DMS79 treated with DMSO at 0.1 percent for 48 hours (cell line): ENCODE measurements around the gene MIB2.
A peak's percentile ranks its signal among the peaks of the same experiment; 100 is the strongest.

ENCODE experiments used
- DNase-seq: peaks from one replicate; lab custom pipeline; 2025; lab: John Stamatoyannopoulos, UW

The MIB2 gene

DNA sequence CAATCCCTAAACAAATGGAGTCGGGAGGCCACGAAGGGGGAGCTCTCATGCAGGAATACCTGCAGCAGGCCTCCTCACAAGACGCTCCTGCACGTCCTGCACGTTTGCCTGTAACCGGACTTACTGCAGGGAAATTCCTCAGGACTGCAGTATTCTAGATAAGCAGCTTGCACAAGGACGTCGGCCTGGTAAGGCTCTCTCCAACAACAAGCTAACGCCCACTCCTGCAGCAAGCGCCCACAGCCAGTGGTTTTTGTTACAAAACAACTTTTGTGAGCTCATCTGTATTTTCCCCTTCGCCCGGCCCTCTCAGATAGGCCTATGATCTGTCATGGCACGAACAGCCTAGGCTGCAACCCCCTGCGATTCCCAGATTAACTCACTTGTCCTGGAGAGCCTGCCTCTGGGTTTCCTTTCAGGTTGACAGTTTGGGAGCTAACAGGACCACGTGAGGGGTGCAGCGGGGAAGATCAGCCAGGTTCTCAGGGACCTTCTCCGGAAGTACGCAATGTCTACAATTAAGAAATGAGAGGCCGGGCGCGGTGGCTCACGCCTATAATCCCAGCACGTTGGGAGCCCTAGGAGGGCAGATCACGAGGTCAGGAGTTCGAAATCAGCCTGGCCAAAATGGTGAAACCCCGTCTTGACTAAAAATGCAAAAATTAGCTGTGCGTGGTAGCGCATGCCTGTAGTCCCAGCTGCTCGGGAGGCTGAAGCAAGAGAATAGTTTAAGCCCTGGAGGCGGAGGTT is 921 bp upstream of the MIB2 start:
- DNase-seq: peak; percentile 39

DNA sequence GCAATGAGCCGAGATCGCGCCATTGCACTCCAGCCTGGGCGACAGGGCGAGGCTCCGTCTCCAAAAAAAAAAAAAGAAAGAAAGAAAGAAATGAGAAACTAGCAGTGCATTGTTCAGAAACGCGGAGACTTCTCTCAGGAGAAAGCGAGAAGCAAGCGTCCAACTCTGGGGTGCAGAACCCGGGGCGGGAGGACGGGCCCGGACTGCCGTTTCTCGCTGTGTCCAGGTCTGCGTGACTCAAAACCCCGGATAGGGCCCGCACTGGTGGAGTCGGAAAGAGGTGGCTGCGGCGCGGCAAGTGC is 395 bp upstream of the MIB2 start:
- DNase-seq: no peak

DNA sequence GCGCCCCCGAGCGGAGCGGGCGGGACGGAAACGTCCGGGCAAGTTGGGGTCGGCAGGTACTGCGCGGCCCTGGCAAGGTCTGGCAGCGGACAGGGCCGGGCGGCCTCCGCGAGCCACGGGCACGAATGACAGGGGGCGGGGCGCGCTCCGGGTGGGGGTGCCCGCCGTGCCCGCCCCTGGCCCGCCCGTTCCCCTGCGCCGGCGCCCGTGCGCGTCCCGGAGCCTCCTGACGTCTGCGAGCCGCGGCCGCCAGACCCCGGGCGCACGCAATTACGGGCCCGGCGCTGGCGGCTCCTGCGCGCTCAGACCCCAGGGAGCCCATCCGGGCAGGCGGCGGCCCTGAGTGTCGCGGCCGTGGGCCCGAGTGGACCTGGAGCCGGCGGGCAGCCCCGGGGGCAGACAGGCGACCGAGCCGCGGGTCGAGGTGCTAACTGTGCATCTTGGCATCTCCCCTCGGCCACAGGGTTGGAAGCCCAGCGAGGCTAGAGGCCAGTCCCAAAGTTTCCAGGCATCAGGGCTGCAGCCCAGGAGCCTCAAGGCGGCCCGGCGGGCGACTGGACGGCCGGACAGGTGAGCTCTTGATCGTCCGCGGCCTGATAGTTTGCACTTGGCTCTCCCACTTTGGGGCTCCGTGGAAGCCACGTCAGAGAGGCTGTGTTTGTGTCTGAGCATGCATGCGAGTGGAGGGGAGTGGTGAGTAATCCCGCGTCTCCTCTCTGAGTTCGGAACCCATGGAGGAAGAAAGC is 918 bp downstream of the MIB2 start:
- no peak for DNase-seq

DNA sequence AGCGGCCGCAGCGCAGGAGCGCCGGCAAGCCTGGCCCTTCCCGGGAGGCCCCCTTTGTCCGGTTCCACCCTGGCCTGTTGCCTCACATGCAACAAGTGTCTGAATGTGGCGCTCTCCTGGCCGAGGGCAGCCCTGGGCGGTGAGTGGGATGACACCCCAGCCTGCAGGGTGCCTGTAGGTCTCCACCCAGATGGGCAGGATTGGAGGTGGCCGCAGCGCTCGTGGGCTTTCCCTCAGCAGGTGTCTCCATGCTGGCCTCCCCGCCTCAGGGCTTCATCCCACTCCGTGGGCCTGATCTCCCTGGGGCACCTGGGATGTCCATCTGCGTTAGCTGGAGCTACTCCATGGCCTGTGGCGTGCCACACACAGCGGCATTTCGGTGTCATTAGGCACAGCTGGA is 1.5 kb downstream of the MIB2 start:
- no peak for DNase-seq

DNA sequence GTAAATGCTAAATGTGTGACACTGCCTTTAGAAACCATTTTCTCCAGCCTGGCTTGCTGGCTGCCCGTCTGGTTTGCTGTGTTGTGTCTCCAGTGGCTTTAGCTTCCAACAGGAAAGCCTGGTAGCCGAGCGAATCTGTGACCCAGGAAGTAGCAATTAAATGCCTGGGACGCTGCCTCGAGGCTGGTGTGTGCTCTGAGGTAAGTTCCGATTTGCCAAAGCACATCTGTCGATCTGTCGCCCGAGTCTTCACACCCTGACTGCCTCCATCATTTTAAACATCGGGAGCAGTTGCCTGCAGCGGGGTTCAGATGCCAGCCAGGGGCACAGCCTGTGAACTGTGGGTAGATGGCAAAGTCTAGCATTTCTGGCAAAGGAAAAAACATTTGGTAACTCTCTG is 2.2 kb downstream of the MIB2 start:
- DNase-seq: no peak

DNA sequence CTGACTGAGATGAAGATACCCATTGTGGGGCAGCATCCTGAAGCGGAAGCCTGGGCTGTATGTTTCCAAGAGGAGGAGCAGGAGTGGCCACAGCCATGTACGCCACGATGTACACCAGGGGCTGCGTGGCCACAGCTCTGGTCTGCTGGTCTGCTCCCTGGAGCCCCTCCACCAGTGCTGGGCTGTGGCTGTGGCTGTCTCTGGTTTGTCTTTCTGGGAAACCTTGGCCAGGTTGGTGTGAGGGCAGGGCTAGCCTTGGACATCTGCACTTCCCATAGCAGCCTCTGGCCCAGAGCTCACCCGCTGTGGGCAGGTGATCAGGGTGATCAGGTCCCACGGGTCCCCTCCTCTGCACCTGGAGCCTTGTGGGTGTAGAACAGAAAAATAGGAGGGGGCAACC is 2.6 kb downstream of the MIB2 start:
- no peak for DNase-seq

DNA sequence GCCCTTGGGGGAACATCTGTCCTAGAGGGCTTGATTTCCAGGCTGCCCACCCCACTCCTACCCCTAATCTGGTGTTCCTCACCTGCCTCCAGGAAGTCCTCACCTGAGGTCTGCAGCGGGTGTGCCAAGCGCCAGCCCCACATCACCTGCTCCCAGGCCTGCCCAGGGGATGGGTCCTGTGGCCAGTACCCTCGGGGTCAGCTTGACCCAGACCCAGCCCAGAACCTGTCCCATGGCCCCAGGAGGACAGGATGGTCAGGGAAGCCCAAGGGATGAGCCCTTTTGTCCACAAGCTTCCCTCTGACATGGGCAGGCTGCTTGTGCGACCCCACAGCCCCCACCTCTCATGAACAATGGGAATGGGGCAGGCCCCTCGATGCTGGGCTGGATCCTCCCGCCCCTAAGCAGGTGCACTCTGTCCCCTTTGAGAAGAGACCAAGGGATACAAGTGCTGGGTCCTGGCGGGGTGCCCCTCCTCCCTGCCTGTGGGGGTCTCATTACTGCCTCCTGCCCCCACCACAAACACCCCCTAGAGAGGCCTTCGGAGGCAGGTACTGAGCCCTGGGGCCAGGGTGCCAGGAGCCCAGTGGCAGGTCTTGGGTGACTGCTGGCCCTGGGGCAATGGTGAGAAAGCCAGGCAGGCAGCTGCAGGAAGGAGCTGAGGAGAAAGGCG is 3.2 kb downstream of the MIB2 start:
- DNase-seq: no peak

DNA sequence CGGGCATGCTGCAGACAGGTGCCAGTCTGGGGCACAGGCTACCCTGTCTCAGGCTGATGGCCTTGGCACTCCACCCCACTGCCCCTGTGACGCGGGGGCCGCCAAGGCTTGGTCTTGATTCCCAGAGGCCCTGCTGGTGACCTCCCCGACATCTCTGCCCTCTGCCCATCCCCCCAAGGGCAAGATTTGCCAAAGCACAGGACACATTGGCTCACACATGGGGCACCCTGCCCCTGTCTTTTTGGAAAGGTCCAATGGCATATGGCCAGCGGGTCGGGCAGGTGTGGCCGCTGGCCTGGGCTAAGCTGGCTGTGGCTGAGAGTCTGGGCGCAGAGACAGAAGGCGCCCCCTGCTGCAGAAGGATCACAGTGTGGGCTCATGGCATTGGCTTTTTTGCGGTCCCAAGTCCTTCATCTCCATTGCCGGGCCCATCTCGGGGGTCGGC is 4.6 kb downstream of the MIB2 start:
- DNase-seq: no peak

DNA sequence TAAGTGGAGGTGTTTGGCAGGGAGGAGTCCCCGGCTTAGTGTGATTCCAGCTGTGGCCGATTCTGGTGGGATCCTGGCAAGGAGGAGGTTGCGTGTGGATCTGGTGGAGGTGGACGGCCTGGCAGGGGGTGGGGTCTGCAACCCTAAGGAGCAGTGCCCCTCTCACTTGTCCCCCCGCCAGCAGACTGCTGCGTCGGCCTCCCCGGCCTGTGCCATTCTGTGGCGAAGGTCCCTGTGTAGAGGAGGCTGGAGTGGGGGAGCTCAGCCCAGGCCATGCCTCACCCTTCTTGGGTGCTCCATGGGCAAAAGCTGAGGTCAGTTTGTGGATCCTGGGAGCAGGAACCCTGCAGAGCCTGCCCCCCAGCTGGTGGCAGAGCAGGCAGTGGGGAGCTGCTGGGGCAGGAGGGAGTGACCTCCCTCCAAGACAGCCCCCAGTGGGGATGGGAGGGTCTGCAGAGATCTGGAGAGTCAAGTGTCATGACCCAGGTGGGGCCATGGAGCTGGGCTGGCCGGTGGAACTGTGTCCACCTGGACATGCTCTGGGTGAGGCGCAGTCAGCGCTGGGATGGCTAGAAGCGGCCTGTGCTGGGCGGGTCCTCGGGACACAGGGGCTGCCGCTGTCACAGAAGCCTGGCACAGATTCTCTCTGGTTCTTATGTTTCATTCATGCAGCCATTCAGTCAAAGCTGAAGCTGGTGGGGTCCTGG is 5.3 kb downstream of the MIB2 start:
- no peak for DNase-seq

DNA sequence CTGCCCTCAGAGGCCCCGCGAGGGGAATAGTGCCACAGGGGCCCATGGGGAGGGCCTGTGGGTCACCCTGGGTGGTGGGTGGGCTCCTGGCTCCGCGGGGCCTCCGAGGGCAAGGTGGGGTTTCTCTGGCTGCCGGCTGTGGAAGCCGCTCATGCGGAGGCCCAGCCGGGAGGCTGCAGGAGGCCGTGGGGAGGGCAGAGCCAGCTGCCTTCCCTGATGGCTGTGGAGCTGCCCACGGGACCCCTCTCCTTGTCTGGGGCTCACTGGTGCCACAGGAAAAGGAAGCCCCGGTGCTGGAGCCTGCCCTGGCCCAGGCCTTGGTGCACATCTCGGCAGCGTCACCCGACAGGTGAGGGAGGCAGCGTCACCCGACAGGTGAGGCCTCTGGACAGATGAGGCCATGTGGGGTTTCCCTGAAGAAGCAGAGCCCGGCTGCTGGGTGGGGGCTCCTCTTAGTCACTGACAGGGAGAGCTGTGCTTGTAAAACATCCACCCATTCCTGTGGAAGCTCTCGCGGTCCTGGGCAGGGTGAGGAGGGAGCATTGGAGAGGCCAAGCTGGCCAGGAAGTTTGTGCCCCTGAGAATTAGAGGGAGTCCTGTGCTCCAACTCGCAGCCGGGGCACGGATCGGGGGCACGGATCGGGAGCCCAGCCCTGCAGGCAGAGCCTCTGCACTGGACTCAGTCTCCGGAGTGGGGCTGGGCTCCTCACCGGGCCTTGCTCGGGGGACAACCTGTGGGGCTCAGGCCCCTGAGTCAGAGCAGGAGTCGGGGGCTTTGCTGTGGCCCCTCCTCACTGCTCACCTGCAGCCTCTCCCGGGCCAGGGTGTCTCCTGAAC is 6.1 kb downstream of the MIB2 start:
- DNase-seq: no peak

DNA sequence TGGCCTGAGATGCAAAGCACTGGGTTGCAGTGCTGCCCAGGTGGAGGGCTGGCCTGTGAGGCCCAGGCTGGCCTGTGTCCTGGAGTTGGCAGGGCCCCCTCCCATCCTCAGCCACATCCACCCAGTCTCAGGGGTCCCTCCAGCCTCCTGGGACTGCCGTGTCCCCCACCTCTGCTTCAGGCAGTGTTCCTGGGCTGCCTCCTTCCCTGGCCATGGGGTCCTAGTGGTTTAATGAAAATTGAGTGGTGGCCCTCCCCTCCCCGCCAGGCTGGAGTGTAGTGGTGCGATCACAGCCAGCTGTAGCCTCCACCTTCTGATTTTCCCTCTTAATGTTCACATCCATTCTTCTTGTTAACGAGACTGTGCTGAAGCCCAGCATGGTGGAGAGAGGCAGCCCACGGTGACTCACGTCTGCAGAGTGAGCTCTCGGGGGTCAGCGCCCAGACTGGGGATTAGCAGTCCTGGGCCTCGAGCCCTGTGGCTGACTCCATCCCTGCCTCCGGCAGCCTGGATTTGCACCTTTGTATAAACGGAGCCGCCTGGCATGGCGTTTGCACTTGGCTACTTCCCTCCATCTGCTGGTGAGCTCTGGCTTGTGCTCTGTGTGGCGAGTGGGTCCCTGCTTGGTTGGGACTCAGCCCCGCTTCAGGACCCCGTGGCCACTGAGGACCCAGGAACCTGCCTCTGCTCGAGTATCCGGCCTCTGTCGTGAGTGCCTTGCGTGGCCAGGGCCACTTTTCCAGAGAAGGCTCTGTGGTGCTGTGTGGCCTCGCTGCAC is 6.9 kb downstream of the MIB2 start:
- DNase-seq: no peak

DNA sequence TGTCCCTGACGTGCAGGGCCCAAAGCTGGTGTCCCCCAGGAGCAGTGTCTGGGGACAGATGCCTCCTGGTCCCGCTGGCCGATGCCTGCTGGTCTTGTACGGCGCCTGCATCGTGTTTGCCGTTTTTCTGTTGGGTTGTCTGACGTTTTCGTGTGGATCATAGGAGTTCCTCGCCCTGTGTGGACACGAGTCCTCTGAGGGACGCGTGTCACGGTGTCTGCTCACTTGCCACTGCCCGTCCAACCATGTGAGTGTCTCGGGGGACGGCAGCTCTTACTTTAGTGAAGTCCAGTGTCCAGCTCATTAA is 7.4 kb downstream of the MIB2 start:
- DNase-seq: no peak

DNA sequence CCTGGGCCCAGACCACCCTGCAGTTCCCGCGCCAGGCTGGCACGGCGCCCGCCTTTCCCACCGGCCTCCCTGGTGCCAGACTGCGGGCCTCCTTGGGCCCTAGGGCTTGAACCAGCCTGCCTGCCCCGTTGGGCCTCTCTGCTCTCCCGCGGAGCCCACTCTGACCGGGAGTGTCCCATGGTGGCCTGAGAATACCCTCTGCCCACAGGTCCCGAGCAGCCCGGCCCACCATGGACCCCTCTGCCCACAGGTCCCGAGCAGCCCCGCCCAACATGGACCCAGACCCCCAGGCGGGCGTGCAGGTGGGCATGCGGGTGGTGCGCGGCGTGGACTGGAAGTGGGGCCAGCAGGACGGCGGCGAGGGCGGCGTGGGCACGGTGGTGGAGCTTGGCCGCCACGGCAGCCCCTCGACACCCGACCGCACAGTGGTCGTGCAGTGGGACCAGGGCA is 7.9 kb downstream of the MIB2 start:
- DNase-seq: no peak

DNA sequence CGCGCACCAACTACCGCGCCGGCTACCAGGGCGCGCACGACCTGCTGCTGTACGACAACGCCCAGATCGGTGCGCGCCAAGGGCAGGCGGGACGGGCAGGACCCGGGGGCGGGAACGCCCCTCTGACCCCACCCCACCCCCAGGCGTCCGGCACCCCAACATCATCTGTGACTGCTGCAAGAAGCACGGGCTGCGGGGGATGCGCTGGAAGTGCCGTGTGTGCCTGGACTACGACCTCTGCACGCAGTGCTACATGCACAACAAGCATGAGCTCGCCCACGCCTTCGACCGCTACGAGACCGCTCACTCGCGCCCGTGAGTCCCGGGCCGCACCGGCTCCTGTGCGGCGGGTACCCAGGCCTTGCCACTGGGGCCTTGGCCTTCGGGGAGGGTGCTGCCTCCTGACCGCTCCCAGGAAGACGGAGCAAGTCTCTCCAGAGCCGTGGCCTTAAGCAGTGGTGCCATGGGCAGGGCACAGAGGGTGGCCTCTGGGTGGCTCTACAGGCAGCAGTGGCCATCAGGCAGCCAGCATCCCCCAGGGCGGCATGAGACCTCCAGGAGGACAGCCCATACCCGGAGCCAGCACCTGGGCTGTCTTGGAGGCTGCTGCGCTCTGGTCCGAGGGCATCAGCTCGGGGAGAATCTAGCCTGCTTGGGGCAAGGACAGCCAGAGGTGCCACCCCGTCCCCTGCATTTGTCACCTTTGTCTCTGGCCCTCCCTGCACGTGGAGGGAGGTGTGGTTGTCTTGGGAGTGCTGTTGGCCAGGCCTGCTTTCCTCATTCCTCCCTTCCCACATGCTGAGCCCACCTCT is 8.5 kb downstream of the MIB2 start:
- DNase-seq: no peak

DNA sequence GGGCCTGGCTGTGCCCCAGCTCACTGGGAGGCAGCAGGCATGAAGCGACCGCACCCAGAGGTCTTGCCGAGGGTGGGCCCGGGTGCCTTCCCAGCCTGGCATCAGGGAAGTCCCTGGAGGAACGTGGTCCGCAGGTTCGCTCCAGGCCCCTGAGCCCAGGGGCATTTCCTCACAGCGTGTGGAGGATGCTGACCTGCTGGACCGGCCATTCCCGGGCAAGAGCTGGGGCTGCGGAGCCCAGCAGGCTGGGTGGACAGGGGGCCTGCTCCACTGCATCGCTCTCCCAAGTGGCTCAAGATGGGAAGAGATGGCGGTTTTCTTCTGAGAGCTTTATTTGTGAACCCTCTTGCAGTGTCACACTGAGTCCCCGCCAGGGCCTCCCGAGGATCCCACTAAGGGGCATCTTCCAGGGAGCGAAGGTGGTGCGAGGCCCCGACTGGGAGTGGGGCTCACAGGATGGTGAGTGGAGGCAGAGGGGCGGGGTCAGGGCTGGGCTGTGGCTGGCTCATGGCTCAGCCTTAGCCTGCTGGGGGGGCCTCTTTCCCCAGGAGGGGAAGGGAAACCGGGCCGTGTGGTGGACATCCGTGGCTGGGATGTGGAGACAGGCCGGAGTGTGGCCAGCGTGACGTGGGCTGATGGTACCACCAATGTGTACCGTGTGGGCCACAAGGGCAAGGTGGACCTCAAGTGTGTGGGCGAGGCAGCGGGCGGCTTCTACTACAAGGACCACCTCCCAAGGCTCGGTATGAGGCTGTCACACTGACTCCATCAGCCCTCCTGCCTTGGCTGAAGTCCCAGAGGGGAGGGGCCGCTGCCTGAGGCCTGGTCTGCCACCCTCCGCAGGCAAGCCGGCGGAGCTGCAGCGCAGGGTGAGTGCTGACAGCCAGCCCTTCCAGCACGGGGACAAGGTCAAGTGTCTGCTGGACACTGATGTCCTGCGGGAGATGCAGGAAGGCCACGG is 9.4 kb downstream of the MIB2 start:
- no peak for DNase-seq

DNA sequence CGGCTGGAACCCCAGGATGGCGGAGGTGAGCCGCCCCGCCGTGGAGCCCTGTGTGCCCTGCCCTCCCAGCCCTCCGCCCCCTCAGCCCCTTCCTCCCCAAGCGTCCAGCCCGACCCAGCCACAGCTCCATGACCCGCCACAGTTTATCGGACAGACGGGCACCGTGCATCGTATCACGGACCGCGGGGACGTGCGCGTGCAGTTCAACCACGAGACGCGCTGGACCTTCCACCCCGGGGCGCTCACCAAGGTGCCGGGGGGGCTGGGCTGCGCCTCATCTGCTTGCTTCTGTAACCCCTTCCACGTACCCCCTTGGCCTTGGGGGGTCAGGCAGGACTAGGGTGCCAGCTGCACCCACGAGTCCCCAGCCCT is 10.1 kb downstream of the MIB2 start:
- DNase-seq: no peak

DNA sequence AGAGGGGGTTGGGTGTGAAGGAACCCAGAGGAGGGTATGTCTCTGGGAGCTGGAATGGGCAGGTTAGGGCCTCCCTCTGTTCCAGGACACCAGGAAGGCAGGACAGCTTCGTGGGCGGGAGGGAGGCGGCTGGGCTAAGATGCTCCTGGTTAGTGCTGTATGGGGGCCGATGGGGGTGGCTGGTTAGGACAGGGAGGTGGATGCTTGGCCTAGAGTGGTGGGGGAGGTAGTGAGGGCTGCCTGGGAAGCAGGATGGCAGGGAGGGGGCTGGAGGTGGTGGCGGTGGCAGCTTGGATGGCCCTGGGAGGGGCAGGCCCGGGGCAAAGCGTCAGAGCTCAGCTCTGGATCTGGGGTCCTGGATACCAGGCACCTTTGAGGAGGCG is 10.5 kb downstream of the MIB2 start:
- no peak for DNase-seq

DNA sequence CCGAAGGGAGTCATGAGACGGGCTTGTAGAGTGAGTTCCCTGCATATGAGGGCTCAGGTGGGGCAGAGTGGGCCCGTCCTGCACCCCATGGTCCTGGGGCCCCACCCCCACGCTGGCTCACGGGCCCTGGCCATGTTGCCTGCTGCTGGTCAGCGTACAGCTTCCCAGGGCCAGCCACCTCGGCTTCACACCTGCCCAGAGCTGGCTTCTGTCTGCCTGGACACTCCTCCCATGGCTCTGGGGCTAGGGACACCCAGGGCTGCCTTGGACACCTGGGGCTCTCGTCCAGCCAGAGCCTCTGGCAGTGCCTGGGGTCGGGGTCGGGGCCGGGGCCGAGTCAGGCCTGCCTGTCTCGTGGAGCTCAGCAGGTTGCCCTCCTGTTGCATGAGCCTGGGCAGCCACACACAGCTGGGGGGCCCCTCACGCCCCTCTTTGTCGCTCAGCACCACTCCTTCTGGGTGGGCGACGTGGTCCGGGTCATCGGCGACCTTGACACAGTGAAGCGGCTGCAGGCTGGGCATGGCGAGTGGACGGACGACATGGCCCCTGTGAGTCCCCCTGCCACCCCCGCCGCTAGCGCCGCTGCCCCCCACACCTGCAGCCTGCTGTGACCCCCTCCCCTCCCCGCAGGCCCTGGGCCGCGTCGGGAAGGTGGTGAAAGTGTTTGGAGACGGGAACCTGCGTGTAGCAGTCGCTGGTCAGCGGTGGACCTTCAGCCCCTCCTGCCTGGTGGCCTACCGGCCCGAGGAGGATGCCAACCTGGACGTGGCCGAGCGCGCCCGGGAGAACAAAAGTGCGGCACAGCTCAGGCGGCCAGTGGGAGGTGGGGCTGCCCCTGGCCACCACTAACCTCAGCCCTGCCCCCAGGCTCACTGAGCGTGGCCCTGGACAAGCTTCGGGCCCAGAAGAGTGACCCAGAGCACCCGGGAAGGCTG is 11.2 kb downstream of the MIB2 start:
- DNase-seq: no peak
